Ishikawa (cell line): ENCODE results near the gene TMEM232.

Experiments used
- CEBPB ChIP-seq: IDR thresholded peaks from 2 replicates; pipeline ENCODE4 v1.6.1; 2012
- EP300 ChIP-seq: IDR thresholded peaks from 2 replicates; pipeline ENCODE4 v1.6.1; 2012; ENCODE audit warnings: borderline replicate concordance
- YY1 ChIP-seq: IDR thresholded peaks from 2 replicates; pipeline ENCODE4 v1.6.1; 2012; ENCODE audit warnings: low read depth
- TF ChIP-seq, protein P1 (sequence below): IDR thresholded peaks from 2 replicates; pipeline ENCODE4 v1.6.1; 2012; ENCODE audit warnings: low read depth, mild to moderate bottlenecking
- TF ChIP-seq, protein P2 (sequence below): IDR thresholded peaks from 2 replicates; pipeline ENCODE4 v1.6.1; 2012

- TF ChIP-seq, protein P1, sequence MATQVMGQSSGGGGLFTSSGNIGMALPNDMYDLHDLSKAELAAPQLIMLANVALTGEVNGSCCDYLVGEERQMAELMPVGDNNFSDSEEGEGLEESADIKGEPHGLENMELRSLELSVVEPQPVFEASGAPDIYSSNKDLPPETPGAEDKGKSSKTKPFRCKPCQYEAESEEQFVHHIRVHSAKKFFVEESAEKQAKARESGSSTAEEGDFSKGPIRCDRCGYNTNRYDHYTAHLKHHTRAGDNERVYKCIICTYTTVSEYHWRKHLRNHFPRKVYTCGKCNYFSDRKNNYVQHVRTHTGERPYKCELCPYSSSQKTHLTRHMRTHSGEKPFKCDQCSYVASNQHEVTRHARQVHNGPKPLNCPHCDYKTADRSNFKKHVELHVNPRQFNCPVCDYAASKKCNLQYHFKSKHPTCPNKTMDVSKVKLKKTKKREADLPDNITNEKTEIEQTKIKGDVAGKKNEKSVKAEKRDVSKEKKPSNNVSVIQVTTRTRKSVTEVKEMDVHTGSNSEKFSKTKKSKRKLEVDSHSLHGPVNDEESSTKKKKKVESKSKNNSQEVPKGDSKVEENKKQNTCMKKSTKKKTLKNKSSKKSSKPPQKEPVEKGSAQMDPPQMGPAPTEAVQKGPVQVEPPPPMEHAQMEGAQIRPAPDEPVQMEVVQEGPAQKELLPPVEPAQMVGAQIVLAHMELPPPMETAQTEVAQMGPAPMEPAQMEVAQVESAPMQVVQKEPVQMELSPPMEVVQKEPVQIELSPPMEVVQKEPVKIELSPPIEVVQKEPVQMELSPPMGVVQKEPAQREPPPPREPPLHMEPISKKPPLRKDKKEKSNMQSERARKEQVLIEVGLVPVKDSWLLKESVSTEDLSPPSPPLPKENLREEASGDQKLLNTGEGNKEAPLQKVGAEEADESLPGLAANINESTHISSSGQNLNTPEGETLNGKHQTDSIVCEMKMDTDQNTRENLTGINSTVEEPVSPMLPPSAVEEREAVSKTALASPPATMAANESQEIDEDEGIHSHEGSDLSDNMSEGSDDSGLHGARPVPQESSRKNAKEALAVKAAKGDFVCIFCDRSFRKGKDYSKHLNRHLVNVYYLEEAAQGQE, result no peak
- TF ChIP-seq EP300 (no peak), CEBPB (no peak), YY1 (no peak)
- TF ChIP-seq, protein P2, sequence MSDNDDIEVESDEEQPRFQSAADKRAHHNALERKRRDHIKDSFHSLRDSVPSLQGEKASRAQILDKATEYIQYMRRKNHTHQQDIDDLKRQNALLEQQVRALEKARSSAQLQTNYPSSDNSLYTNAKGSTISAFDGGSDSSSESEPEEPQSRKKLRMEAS, result no peak
These were observed 263.4 kb downstream of the TMEM232 start for GRCh38 chr5:110463106-110463505.
